ENCODE results near the gene LMX1B.
"Not testable (repeated sequence)": the region's sequence is repeated elsewhere in the genome, so short reads cannot be mapped to it uniquely, and the experiment has no call there.

Gene LMX1B

GRCh38 chr9:126720661-126721563, 107.2 kb downstream of the LMX1B start:
- no peak for FAIRE-seq

DNA sequence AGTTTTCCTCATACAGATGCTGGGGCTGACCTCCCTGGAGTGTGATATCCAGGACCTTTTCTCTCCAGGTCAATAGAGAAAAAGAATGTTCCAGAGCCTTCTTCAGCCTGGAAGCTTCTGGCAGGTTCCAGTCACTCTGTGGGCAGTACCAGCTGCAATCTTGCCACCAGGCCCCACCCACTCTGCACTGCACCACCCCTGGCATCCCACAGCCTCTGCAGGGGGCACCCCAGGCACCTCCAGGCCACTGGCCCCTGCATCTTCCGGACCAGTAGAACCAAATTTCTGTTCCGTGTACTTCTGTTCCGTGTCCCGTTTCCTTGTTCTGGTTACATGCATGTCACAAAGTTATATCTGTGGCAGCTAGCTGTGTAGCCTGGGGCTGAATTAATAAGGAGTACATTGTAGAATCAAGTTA, 107.8 kb downstream of the LMX1B start:
- no peak for FAIRE-seq

DNA sequence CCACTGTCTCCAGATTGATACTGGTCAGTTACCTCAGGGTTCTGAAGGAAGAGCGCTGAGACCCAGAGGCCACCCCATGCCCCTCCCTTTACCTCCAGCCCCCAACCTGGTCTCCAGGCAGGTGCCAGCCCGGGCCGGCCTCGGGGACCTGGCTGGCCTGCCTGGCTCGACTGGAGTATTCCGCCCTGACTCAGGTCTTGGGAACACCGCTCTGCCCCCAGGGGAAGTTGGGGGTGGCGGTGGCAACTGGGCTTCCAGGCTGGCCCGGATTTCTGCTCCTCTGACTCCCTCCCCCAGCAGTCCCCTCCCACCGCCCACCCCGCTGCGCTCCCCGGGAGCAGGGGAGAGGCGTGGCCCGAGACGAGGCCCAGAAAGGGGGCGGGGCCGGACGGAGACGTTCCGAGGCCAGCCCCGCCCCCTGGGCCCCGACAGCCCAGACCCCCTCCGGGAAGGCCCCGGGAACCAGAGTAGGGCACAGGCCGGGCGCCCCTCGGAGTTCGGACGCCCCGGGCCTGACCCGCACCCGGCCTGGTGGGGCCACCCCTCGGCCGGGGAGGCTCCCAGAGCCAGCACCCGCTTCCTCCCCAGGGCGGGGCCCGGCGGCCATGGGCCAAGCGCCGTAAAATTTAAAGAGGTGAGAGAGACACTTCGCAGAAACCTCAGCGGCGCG, 108.7 kb downstream of the LMX1B start:
- FAIRE-seq = no peak

GRCh38 chr9:126722922-126723806, 109.4 kb downstream of the LMX1B start:
- FAIRE-seq = no peak

DNA sequence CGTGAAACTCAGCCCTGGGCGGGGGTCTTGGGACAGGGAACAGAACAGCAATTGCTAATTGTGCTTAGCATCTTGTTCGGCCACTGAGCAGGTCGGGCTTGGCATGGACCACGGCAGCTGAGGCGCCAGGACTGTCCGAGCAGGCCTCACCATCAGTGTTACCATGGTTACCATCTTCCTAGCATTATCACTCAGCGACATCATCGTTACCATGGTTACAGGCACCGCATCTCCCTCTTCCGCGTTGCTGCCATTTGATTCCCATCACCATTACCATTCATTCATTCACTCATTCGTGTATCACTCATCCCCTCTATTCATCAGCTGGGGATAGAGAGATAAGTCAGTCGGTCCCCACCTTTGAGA, 110.1 kb downstream of the LMX1B start:
- no peak for FAIRE-seq

DNA sequence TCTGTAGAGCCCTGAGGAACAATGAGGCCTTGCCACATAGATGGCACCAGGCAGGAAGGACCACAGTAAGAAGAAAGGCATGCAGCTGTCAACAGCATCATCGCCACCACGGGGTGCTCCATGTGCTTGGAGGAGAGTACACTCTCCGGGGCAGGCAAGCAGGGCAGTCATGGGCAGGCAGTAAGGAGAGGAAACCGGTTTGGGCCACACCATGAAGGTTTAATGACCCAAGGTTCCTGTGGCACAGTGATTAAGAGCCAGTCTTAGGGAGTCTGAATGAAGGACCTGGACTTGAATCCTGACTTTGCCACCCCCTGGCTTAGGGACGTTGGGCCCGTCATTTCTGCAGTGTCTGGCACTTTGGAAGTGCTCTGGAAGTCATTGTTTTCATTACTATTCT, 110.5 kb downstream of the LMX1B start:
- FAIRE-seq = no peak

- not testable (repeated sequence) for FAIRE-seq
These were observed 111.8 kb downstream of the LMX1B start for GRCh38 chr9:126725485-126725884.

- FAIRE-seq = not testable (repeated sequence)
These were observed 114.5 kb downstream of the LMX1B start for GRCh38 chr9:126728210-126728609.

GRCh38 chr9:126730592-126730991, 116.9 kb downstream of the LMX1B start:
- FAIRE-seq = not testable (repeated sequence)

GRCh38 chr9:126733005-126733404, 119.3 kb downstream of the LMX1B start:
- FAIRE-seq = no peak

- no peak for FAIRE-seq
These were observed 121.1 kb downstream of the LMX1B start for GRCh38 chr9:126734877-126735276.

- no peak for FAIRE-seq
These were observed 121.8 kb downstream of the LMX1B start for GRCh38 chr9:126735482-126735881.

DNA sequence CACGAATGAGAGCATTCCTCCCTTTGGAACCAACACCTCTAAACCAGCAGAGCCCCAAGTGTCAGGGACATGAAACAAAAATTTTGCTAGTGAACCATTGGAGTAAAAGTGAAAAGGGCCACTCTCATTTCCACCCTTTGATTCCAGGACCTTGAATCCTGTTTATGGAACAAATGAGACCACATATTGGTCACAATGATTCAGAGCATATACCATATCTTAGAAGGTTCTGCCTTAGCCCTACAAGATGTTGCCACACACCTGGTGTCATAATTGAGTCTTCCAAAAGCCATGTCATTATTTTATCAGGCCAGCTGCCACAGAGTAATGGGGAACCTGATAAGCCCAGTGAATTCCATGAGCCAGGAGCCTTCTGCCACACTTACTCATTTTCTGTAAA, 124.8 kb downstream of the LMX1B start:
- FAIRE-seq = no peak

- FAIRE-seq = no peak
These were observed 129.3 kb downstream of the LMX1B start for GRCh38 chr9:126743041-126743440.

- FAIRE-seq = no peak
These were observed 132.1 kb downstream of the LMX1B start for GRCh38 chr9:126745574-126746411.
